ENCODE results near the gene GNRHR. TPM values are rescaled to one million over a fixed set of nuclear protein-coding genes. Genes with fewer than 3 reads are reported as not detected.
"Not testable (repeated sequence)": the region's sequence is repeated elsewhere in the genome, so short reads cannot be mapped to it uniquely, and the experiment has no call there.

Gene GNRHR
- total RNA-seq, 5 donors from 2014 or later (not counting 1 experiment from before 2014, with no cell fraction given): not detected

DNA sequence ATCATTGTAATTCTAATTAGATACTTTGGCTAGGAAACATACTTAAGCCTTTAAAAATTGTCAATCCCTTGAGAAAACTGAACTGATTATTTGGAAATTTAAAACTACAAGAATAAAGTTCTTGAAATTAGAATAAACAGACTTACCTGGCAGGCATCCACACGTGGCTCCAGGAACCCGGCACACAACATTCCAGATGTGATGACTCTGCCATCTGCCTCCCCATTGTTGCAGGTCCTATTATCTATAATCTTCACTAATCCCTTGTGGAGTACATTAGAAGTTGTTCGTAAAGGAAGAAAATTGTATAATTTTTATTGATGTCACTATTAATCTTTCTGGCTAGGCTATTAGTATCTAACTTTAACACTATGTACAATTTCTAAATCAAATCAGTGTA lies 16.2 kb upstream of the GNRHR start:
- H3K27me3 ChIP-seq (replicated peaks in 1 of 2; ENCODE audit: control insufficient read depth in 2 of 2, extremely low read depth in 1 of 2, insufficient read depth in 2 of 2, low read length in 1 of 2): no peaks in the 10 kb centered on the region
- DNase-seq: no peak
- no peaks in the 10 kb centered on the region for H3K36me3 ChIP-seq (ENCODE audit: control insufficient read depth in 2 of 2, extremely low read depth in 1 of 2, insufficient read depth in 1 of 2, low read length in 1 of 2)
- no peak overlapping the region for H3K4me3 Mint-ChIP-seq
- ATAC-seq (replicated peaks in 1 of 4): no peak
- no peaks in the 10 kb centered on the region for H3K9me3 Mint-ChIP-seq
- WGBS (ENCODE audit: insufficient coverage): no CpG with 5 or more reads among the region's 3 CpGs
- no peaks in the 10 kb centered on the region for H3K4me1 ChIP-seq (ENCODE audit: control insufficient read depth in 1 of 2, extremely low read depth in 1 of 2, insufficient read depth in 2 of 2, low read length in 2 of 2)
- H3K27ac ChIP-seq (ENCODE audit: low read length): no peak overlapping the region
- no peak overlapping the region for H3K27ac Mint-ChIP-seq
- no peaks in the 10 kb centered on the region for H3K36me3 Mint-ChIP-seq
- POLR2A ChIA-PET: interaction anchor here in 1 of 2 donors (0.6 kb wide), 1 partner anchor 31 kb away, joined by 3 read pairs; no protein-coding TSS in a partner anchor
- H3K9me3 ChIP-seq: no peaks in the 10 kb centered on the region
- CTCF ChIA-PET: interaction anchor here (0.8 to 1.6 kb wide), 2 partner anchors 24 kb away, joined by 3 read pairs; no protein-coding TSS in a partner anchor
- H3K4me3 ChIP-seq (ENCODE audit: control insufficient read depth in 1 of 2, extremely low read depth in 1 of 2, low read length in 1 of 2): no peak overlapping the region
- H3K4me1 Mint-ChIP-seq: no peaks in the 10 kb centered on the region
- no peaks in the 10 kb centered on the region for H3K27me3 Mint-ChIP-seq

GRCh38 chr4:67765928-67766327 lies 11.7 kb upstream of the GNRHR start:
- Histone ChIP-seq H3K27ac (ENCODE audit: low read length) (no peak overlapping the region), H3K27me3 (replicated peaks in 1 of 2; ENCODE audit: control insufficient read depth in 2 of 2, extremely low read depth in 1 of 2, insufficient read depth in 2 of 2, low read length in 1 of 2) (no peaks in the 10 kb centered on the region), H3K4me1 (ENCODE audit: control insufficient read depth in 1 of 2, extremely low read depth in 1 of 2, insufficient read depth in 2 of 2, low read length in 2 of 2) (no peaks in the 10 kb centered on the region), H3K36me3 (ENCODE audit: control insufficient read depth in 2 of 2, extremely low read depth in 1 of 2, insufficient read depth in 1 of 2, low read length in 1 of 2) (no peaks in the 10 kb centered on the region), H3K4me3 (ENCODE audit: control insufficient read depth in 1 of 2, extremely low read depth in 1 of 2, low read length in 1 of 2) (no peak overlapping the region), H3K9me3 (no peaks in the 10 kb centered on the region)
- no peak overlapping the region for H3K27ac Mint-ChIP-seq
- ATAC-seq (replicated peaks in 1 of 4): no peak
- CTCF ChIA-PET: interaction anchor here (1.1 kb wide), 2 partner anchors 16 to 20 kb away, joined by 5 to 11 read pairs; no protein-coding TSS in a partner anchor
- H3K27me3 Mint-ChIP-seq: no peaks in the 10 kb centered on the region
- POLR2A ChIA-PET: no interaction called here
- H3K4me3 Mint-ChIP-seq: no peak overlapping the region
- H3K9me3 Mint-ChIP-seq: no peaks in the 10 kb centered on the region
- peaks cover 0 to 4% (median 3%) of the 10 kb centered on the region in 3 donors for H3K4me1 Mint-ChIP-seq
- WGBS (ENCODE audit: insufficient coverage): no CpG with 5 or more reads among the region's 1 CpG
- DNase-seq: no peak
- peaks cover 6% of the 10 kb centered on the region for H3K36me3 Mint-ChIP-seq

GRCh38 chr4:67765401-67765800 lies 11.2 kb upstream of the GNRHR start:
- Histone ChIP-seq H3K36me3 (ENCODE audit: control insufficient read depth in 2 of 2, extremely low read depth in 1 of 2, insufficient read depth in 1 of 2, low read length in 1 of 2) (no peaks in the 10 kb centered on the region), H3K27ac (ENCODE audit: low read length) (no peak overlapping the region), H3K27me3 (replicated peaks in 1 of 2; ENCODE audit: control insufficient read depth in 2 of 2, extremely low read depth in 1 of 2, insufficient read depth in 2 of 2, low read length in 1 of 2) (no peaks in the 10 kb centered on the region), H3K4me1 (ENCODE audit: control insufficient read depth in 1 of 2, extremely low read depth in 1 of 2, insufficient read depth in 2 of 2, low read length in 2 of 2) (no peaks in the 10 kb centered on the region), H3K4me3 (ENCODE audit: control insufficient read depth in 1 of 2, extremely low read depth in 1 of 2, low read length in 1 of 2) (no peak overlapping the region), H3K9me3 (no peaks in the 10 kb centered on the region)
- ATAC-seq (replicated peaks in 1 of 4) (no peak), DNase-seq (no peak)
- Mint-ChIP-seq H3K4me3 (no peak overlapping the region), H3K27me3 (no peaks in the 10 kb centered on the region), H3K9me3 (no peaks in the 10 kb centered on the region), H3K4me1 (peaks cover 0 to 4% (median 3%) of the 10 kb centered on the region in 3 donors), H3K36me3 (peaks cover 6% of the 10 kb centered on the region), H3K27ac (no peak overlapping the region)
- 80% methylated on average over 1 of the region's 2 CpGs for WGBS (ENCODE audit: insufficient coverage)
- CTCF ChIA-PET: interaction anchor here in 1 of 2 donors (1.1 kb wide), 1 partner anchor 15 kb away, joined by 11 read pairs; no protein-coding TSS in a partner anchor
- POLR2A ChIA-PET: no interaction called here

- no peaks in the 10 kb centered on the region for H3K4me1 ChIP-seq (ENCODE audit: control insufficient read depth in 1 of 2, extremely low read depth in 1 of 2, insufficient read depth in 2 of 2, low read length in 2 of 2)
- peaks cover 0 to 4% (median 3%) of the 10 kb centered on the region in 3 donors for H3K4me1 Mint-ChIP-seq
- no peak overlapping the region for H3K27ac ChIP-seq (ENCODE audit: low read length)
- no peak for DNase-seq
- CTCF ChIA-PET: interaction anchor here in 1 of 2 donors (0.6 kb wide), 1 partner anchor 354 kb away, joined by 9 read pairs; no protein-coding TSS in a partner anchor
- no peaks in the 10 kb centered on the region for H3K27me3 ChIP-seq (replicated peaks in 1 of 2; ENCODE audit: control insufficient read depth in 2 of 2, extremely low read depth in 1 of 2, insufficient read depth in 2 of 2, low read length in 1 of 2)
- H3K9me3 ChIP-seq: no peaks in the 10 kb centered on the region
- POLR2A ChIA-PET: no interaction called here
- H3K9me3 Mint-ChIP-seq: no peaks in the 10 kb centered on the region
- H3K27ac Mint-ChIP-seq: no peak overlapping the region
- no peak overlapping the region for H3K4me3 ChIP-seq (ENCODE audit: control insufficient read depth in 1 of 2, extremely low read depth in 1 of 2, low read length in 1 of 2)
- peaks cover 6% of the 10 kb centered on the region for H3K36me3 Mint-ChIP-seq
- no peaks in the 10 kb centered on the region for H3K27me3 Mint-ChIP-seq
- H3K4me3 Mint-ChIP-seq: no peak overlapping the region
- H3K36me3 ChIP-seq (ENCODE audit: control insufficient read depth in 2 of 2, extremely low read depth in 1 of 2, insufficient read depth in 1 of 2, low read length in 1 of 2): no peaks in the 10 kb centered on the region
- ATAC-seq (replicated peaks in 1 of 4): no peak
These were observed 10.0 kb upstream of the GNRHR start for GRCh38 chr4:67764183-67764582.

GRCh38 chr4:67762086-67762485 lies 7.9 kb upstream of the GNRHR start:
- 40% methylated on average over 1 of the region's 3 CpGs for WGBS (ENCODE audit: insufficient coverage)
- H3K27ac Mint-ChIP-seq: peak overlapping the region in 1 of 2 donors; percentile 25
- no peaks in the 10 kb centered on the region for H3K27me3 Mint-ChIP-seq
- H3K9me3 Mint-ChIP-seq: no peaks in the 10 kb centered on the region
- Histone ChIP-seq H3K27me3 (replicated peaks in 1 of 2; ENCODE audit: control insufficient read depth in 2 of 2, extremely low read depth in 1 of 2, insufficient read depth in 2 of 2, low read length in 1 of 2) (no peaks in the 10 kb centered on the region), H3K27ac (ENCODE audit: low read length) (no peak overlapping the region), H3K36me3 (ENCODE audit: control insufficient read depth in 2 of 2, extremely low read depth in 1 of 2, insufficient read depth in 1 of 2, low read length in 1 of 2) (no peaks in the 10 kb centered on the region), H3K9me3 (no peaks in the 10 kb centered on the region), H3K4me1 (ENCODE audit: control insufficient read depth in 1 of 2, extremely low read depth in 1 of 2, insufficient read depth in 2 of 2, low read length in 2 of 2) (no peaks in the 10 kb centered on the region), H3K4me3 (ENCODE audit: control insufficient read depth in 1 of 2, extremely low read depth in 1 of 2, low read length in 1 of 2) (no peak overlapping the region)
- H3K4me1 Mint-ChIP-seq: peaks cover 0 to 4% (median 3%) of the 10 kb centered on the region in 3 donors
- peaks cover 6% of the 10 kb centered on the region for H3K36me3 Mint-ChIP-seq
- POLR2A ChIA-PET: no interaction called here
- CTCF ChIA-PET: interaction anchor here (1.1 kb wide), 2 partner anchors 13 to 15 kb away, joined by 3 to 4 read pairs; no protein-coding TSS in a partner anchor
- ATAC-seq (replicated peaks in 1 of 4) (no peak), DNase-seq (peak in 1 of 35 experiments; percentile 1)
- H3K4me3 Mint-ChIP-seq: no peak overlapping the region

GRCh38 chr4:67756991-67757390 lies 2.8 kb upstream of the GNRHR start:
- ATAC-seq (replicated peaks in 1 of 4); H3K27me3 Mint-ChIP-seq; POLR2A ChIA-PET; H3K27ac ChIP-seq (ENCODE audit: low read length); H3K4me3 ChIP-seq (ENCODE audit: control insufficient read depth in 1 of 2, extremely low read depth in 1 of 2, low read length in 1 of 2); H3K4me3 Mint-ChIP-seq; H3K9me3 Mint-ChIP-seq; H3K36me3 Mint-ChIP-seq; H3K27ac Mint-ChIP-seq; H3K4me1 ChIP-seq (ENCODE audit: control insufficient read depth in 1 of 2, extremely low read depth in 1 of 2, insufficient read depth in 2 of 2, low read length in 2 of 2); H3K9me3 ChIP-seq; H3K27me3 ChIP-seq (replicated peaks in 1 of 2; ENCODE audit: control insufficient read depth in 2 of 2, extremely low read depth in 1 of 2, insufficient read depth in 2 of 2, low read length in 1 of 2); H3K4me1 Mint-ChIP-seq; DNase-seq; H3K36me3 ChIP-seq (ENCODE audit: control insufficient read depth in 2 of 2, extremely low read depth in 1 of 2, insufficient read depth in 1 of 2, low read length in 1 of 2): not testable (repeated sequence)
- CTCF ChIA-PET: interaction anchor here in 1 of 2 donors (0.7 kb wide), 1 partner anchor 182 kb away, joined by 3 read pairs; no protein-coding TSS in a partner anchor
- 72% methylated on average over 5 of the region's 6 CpGs for WGBS (ENCODE audit: insufficient coverage)

Measured in T-cell (primary cell).